SIG-M5 (cell line): Measurements from ENCODE around the gene FRMD4B.
"Not testable (repeated sequence)": the region's sequence is repeated elsewhere in the genome, so short reads cannot be mapped to it uniquely, and the experiment has no call there.

ENCODE experiments used
- DNase-seq: peaks from one replicate; lab custom pipeline; 2025; lab: John Stamatoyannopoulos, UW

The FRMD4B gene

GRCh38 chr3:69283496-69283895 lies 102.4 kb downstream of the FRMD4B start:
- no peak for DNase-seq

- DNase-seq = no peak
These were observed 103.7 kb downstream of the FRMD4B start for GRCh38 chr3:69282181-69282580.

GRCh38 chr3:69277403-69277802 lies 108.5 kb downstream of the FRMD4B start:
- not testable (repeated sequence) for DNase-seq

- DNase-seq = no peak
These were observed 109.0 kb downstream of the FRMD4B start for GRCh38 chr3:69276884-69277283.

- DNase-seq = not testable (repeated sequence)
These were observed 109.7 kb downstream of the FRMD4B start for GRCh38 chr3:69276191-69276590.

- no peak for DNase-seq
These were observed 112.0 kb downstream of the FRMD4B start for GRCh38 chr3:69273896-69274295.

DNA sequence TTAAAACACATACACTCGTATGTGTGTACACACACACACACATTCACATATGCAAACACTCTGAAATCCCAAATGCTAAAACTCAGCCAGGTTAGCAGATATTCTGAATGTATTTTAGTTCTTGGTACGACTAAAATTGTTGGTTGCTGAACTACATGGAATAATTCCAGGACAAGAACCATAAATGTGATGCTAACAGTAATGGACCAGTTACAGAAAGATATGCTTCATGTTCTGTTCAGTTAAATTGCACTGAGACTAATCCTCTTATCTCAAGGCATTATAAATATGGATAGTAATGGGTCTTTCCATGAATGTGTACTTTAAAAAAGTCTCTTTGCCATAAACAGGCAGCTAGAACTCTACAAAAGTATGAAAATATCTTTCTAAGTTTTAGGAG lies 113.3 kb downstream of the FRMD4B start:
- no peak for DNase-seq

GRCh38 chr3:69271098-69271497 lies 114.8 kb downstream of the FRMD4B start:
- DNase-seq = no peak

DNA sequence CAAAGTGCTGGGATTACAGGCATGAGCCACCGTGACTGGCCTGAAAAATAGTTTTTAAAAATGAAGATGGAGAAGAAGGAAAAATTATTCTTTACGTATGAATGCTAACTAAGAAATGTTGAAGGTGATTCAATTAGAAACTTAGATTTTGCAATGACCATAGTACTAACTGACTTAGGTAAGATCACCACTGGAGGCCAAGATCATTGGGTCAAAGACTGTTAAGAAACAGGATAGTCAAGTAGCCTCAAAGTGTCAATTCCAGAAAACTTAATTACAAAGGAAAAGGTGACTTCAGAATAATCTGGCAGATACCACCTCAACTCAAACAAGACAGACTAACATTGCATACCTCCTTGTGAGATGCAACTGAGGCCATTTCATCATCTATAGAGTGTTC lies 119.3 kb downstream of the FRMD4B start:
- no peak for DNase-seq

DNA sequence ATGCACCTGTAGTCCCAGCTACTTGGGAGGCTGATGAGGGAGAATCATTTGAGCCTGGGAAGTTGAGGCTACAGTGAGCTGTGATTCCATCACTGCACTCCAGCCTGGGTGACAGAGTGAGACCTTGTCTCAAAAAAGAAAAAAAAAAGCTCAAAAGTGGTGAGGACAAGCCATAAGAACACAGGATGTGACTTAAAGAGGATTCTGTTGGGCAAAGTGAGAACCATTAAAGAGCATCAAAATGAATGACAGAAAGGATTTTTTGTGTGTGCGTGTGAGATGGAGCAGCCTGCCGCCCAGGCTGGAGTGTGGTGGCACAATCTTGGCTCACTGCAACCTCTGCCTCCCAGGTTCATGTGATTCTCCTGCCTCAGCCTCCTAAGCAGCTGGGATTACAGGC lies 119.8 kb downstream of the FRMD4B start:
- DNase-seq = not testable (repeated sequence)

- not testable (repeated sequence) for DNase-seq
These were observed 125.0 kb downstream of the FRMD4B start for GRCh38 chr3:69260843-69261405.

GRCh38 chr3:69260216-69260787 lies 125.6 kb downstream of the FRMD4B start:
- no peak for DNase-seq

DNA sequence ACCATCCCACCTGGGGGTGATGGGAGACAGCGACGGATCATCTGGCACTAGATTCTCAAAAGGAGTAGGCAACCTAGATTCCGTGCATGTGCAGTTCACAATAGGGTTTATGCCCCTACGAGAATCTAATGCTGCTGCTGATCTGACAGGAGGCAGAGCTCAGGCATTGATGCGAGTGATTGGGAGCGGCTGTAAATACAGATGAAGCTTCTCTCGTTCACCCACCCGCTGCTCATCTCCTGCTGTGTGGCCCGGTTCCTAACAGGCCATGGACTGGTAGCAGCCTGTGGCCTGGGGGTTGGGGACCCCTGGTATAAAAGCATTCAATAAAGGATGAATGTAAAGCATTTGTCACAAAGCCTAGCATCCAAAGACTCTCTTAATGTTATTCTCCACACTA lies 126.8 kb downstream of the FRMD4B start:
- no peak for DNase-seq

DNA sequence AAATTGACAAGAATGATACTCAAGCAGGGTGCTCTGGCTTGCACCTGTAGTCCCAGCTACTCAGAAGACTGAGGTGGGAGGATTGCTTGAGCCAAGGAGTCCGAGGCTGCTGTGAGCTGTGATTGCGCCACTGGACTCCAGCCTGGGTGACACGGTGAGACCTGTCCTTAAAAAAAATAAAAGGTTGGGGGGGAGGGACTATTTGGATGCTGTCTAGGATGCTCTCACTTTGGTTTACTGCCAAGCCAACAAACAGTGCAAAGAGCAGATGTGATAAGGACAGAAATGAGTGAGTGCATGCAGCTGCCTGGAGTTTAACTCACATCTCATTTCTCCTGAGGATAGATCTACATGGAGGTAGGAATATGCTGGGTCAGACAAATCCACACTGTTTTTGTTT lies 130.0 kb downstream of the FRMD4B start:
- no peak for DNase-seq

DNA sequence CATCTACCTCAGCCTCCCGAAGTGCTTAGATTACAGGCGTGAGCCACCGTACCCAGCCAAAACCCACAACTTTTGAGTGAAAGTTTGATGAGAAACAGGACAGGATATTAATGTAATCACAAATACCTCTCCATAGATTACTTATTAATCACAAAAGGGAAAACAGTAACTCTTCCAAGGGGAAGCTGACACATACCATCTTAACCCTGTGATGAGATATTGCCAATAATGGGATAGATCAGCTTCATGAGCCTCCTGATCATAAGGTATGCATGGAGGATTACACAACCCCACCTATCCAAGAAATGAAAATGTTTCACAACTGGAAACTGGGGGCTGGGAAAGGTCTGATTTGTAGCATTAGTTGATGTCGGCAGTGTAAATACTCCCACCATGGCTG lies 131.5 kb downstream of the FRMD4B start:
- no peak for DNase-seq

GRCh38 chr3:69252631-69253030 lies 133.3 kb downstream of the FRMD4B start:
- DNase-seq = no peak

- no peak for DNase-seq
These were observed 133.7 kb downstream of the FRMD4B start for GRCh38 chr3:69252141-69252540.

- DNase-seq = no peak
These were observed 134.6 kb downstream of the FRMD4B start for GRCh38 chr3:69251078-69251805.

DNA sequence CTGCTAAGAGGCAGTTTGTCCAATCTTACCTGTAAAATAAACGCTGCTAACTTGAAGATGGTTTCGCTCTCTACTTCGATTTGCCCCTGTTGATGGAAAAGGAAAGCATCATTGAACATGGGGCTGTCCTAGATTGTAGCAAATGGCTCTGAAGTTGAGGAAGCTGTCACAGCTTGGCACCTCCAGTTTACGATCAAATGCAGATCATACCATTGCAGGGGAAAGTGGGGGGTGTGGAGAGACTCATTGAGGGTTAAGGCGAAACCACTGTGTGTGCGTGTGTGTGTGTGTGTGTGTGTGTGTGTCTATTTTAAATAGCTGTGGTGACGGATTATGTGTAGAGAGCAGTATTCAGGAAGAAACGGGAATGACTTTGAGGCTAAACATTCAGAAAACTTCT lies 135.9 kb downstream of the FRMD4B start:
- no peak for DNase-seq

- DNase-seq = no peak
These were observed 136.9 kb downstream of the FRMD4B start for GRCh38 chr3:69249001-69249400.

DNA sequence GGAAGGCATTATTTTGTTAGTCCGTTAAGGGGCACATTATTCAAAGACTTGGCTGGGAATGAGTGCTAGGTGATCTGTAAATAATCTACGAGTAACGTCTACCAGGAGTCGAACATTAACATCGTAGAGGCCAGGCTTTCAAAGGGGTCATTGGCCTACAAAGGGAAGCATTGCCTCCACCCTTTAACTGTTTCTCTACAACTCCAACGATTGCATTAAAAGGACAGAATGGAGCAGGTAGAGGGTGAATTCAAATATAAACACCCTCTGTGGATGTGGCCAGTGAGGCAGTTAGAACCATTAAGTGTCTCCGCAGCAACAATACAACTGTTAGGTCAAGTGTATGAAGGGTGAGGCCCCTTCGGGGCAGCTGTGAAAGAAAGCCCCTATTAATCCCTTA lies 137.5 kb downstream of the FRMD4B start:
- no peak for DNase-seq

DNA sequence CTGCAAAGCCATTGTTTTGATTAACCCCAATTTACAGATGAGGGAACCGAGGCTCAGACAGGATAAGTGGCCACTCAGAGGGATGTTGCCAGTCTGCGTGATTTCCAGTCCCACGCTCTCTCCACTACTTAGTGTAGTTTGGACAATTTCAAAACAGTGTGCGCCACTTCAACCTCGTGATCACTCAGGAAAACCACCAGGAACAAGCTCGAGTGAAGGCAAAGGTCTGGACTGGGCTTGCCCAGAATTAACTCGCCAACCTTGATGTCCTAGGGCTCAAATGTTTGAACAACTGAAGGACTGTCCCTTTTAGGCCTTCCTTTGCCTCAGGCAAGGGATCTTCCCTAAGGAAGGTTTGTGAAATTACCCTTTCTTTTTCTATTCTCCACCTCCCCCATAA lies 139.3 kb downstream of the FRMD4B start:
- DNase-seq = no peak

DNA sequence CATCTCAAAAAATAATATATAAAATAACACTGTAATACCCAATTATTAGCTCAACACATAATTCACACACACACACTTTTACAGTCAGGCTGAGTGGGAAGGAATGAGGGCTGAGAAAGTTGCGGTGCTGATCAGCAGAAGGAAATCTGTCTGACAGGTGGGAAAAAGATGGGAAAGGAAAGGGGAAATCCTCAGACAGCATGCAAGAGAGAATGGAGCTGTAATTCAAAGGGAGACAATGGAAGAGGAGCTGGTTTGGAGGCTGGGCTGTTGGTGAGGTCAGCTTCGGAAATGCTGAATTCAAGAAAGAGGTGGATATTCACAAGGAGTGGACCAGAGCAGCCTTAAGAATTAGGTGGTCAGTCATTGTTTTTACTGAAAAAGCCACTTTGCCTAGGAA lies 141.8 kb downstream of the FRMD4B start:
- no peak for DNase-seq

DNA sequence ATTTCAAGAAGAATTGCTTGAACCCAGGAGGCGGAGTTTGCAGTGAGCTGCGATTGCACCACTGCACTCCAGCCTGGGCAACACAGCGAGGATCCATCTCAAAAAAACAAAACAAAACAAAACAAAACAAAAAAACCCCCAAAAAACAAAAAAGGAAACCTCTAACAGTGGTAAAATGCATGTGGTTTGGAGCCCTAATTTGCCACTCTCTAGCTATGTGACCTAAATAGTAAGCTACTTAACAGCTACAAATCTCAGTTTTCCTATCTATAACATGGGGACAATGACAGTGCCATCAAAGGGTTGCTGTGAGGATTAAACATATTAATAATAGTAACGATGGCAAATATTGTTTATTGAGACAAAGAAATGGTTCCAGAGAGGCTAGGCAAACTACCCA lies 144.1 kb downstream of the FRMD4B start:
- DNase-seq = no peak
